IMR-90 (cell line): Measurements from ENCODE around the gene CGRRF1. TPM values are rescaled to one million over a fixed set of nuclear protein-coding genes. Genes with fewer than 3 reads are reported as not detected.

Experiments used
- ATAC-seq: fragments of 200-7000 bp; cut with Tn5 transposase; 2 replicates; pipeline ENCODE4 v1.9.1; 2020; ENCODE audit warnings: low read depth, mild to moderate bottlenecking, moderate library complexity
- BruUV-seq: library from RNA; stranded (reverse); fragments of 400-500 nt; replicated peaks from 2 replicates; lab custom pipeline; 2021; lab: Mats Ljungman, UMichigan
- CTCF ChIA-PET: fragments of 300-600 bp; formaldehyde crosslinking; extraction: SDS; loops from one replicate; lab custom pipeline; 2021; ENCODE audit warnings: antibody characterized with exemption; lab: Yijun Ruan, JAX
- POLR2A ChIA-PET: fragments of 300-600 bp; sonication (Branson Sonifier 250); formaldehyde crosslinking; loops from one replicate; lab custom pipeline; 2022; ENCODE audit warnings: antibody characterized with exemption; ENCODE audit not compliant: unreplicated experiment; lab: Charles Lee
- DNase-seq: peaks from one replicate; pipeline ENCODE4 v3.0.0; 2013
- H2AFZ ChIP-seq: replicated peaks from 2 replicates; pipeline ENCODE3; 2013; ENCODE audit warnings: low read length, mild to moderate bottlenecking; ENCODE audit not compliant: poor library complexity
- H2AK5ac ChIP-seq: 2 replicates; pipeline ENCODE4 v1.6.1; 2013; ENCODE audit warnings: low read depth, low read length, inconsistent platforms
- H2AK9ac ChIP-seq: replicated peaks from 2 replicates; pipeline ENCODE3; 2013; ENCODE audit warnings: mild to moderate bottlenecking, low read depth, low read length, moderate library complexity; ENCODE audit not compliant: poor library complexity
- H2BK120ac ChIP-seq: 2 replicates; pipeline ENCODE4 v1.6.1; 2013; ENCODE audit warnings: low read depth, low read length, inconsistent platforms
- H2BK15ac ChIP-seq: 3 replicates; pipeline ENCODE4 v1.6.1; 2013; ENCODE audit warnings: low read depth, low read length, inconsistent platforms
- H2BK20ac ChIP-seq: 2 replicates; pipeline ENCODE4 v1.6.1; 2013; ENCODE audit warnings: low read depth, mild to moderate bottlenecking, inconsistent platforms, low read length, moderate library complexity
- H2BK5ac ChIP-seq: 2 replicates; pipeline ENCODE4 v1.6.1; 2013; ENCODE audit warnings: mild to moderate bottlenecking, low read depth, low read length, inconsistent platforms; ENCODE audit not compliant: poor library complexity, severe bottlenecking
- H3K14ac ChIP-seq: replicated peaks from 2 replicates; pipeline ENCODE4 v1.6.1; 2013; ENCODE audit warnings: low read depth, low read length, inconsistent platforms
- H3K18ac ChIP-seq: 2 replicates; pipeline ENCODE4 v1.6.1; 2013; ENCODE audit warnings: low read depth, low read length, control low read depth
- H3K23ac ChIP-seq: 2 replicates; pipeline ENCODE4 v1.6.1; 2013; ENCODE audit warnings: low read depth, low read length, inconsistent platforms
- H3K27ac ChIP-seq: 2 replicates; pipeline ENCODE4 v1.5.1; 2013; ENCODE audit warnings: mild to moderate bottlenecking, control low read depth, low read length; ENCODE audit not compliant: insufficient read depth
- H3K27me3 ChIP-seq: 2 replicates; pipeline ENCODE4 v1.6.1; 2013; ENCODE audit warnings: low read length; ENCODE audit not compliant: control insufficient read depth, insufficient read depth
- H3K36me3 ChIP-seq: 2 replicates; pipeline ENCODE4 v1.6.1; 2013; ENCODE audit warnings: low read length, mixed read lengths; ENCODE audit not compliant: control insufficient read depth, insufficient read depth
- H3K4ac ChIP-seq: 2 replicates; pipeline ENCODE4 v1.6.1; 2013; ENCODE audit warnings: low read depth, low read length, inconsistent platforms
- H3K4me1 ChIP-seq: 2 replicates; pipeline ENCODE4 v1.6.1; 2013; ENCODE audit warnings: low read length, mixed read lengths; ENCODE audit not compliant: control insufficient read depth, insufficient read depth
- H3K4me2 ChIP-seq: 2 replicates; pipeline ENCODE4 v1.6.1; 2013; ENCODE audit warnings: low read depth, mild to moderate bottlenecking, control low read depth, low read length, moderate library complexity
- H3K4me3 ChIP-seq: 2 replicates; pipeline ENCODE4 v1.5.1; 2013; ENCODE audit warnings: low read depth, mild to moderate bottlenecking, control low read depth, low read length, moderate library complexity; ENCODE audit not compliant: insufficient read depth
- H3K56ac ChIP-seq: 2 replicates; pipeline ENCODE4 v1.6.1; 2013; ENCODE audit warnings: low read length, inconsistent platforms; ENCODE audit not compliant: insufficient read depth; ENCODE audit errors: extremely low read depth
- H3K79me1 ChIP-seq, 2 experiments: 2 replicates each; pipeline ENCODE4 v1.6.1; 2013; ENCODE audit warnings: low read length in 2 of 2, inconsistent platforms in 1 of 2, low read depth in 1 of 2
- H3K9ac ChIP-seq: 2 replicates; pipeline ENCODE4 v1.6.1; 2013; ENCODE audit warnings: low read depth, low read length, control low read depth
- H3K9me1 ChIP-seq: 2 replicates; pipeline ENCODE4 v1.6.1; 2013; ENCODE audit warnings: low read length, inconsistent platforms; ENCODE audit not compliant: insufficient read depth
- H3K9me3 ChIP-seq: 2 replicates; pipeline ENCODE4 v1.6.1; 2013; ENCODE audit warnings: low read length; ENCODE audit not compliant: control insufficient read depth, insufficient read depth
- H4K20me1 ChIP-seq: 2 replicates; pipeline ENCODE4 v1.6.1; 2013; ENCODE audit warnings: low read length, inconsistent platforms; ENCODE audit not compliant: insufficient read depth
- H4K5ac ChIP-seq: 2 replicates; pipeline ENCODE4 v1.6.1; 2013; ENCODE audit warnings: mild to moderate bottlenecking, low read depth, low read length, control low read depth
- H4K8ac ChIP-seq, 2 experiments: 2 replicates each; pipeline ENCODE4 v1.6.1; 2013; ENCODE audit warnings: low read depth in 2 of 2, low read length in 2 of 2, control low read depth in 1 of 2, inconsistent platforms in 1 of 2
- H4K91ac ChIP-seq: 2 replicates; pipeline ENCODE4 v1.6.1; 2013; ENCODE audit warnings: low read depth, low read length, inconsistent platforms; ENCODE audit not compliant: insufficient read depth
- BHLHE40 ChIP-seq: fragments of 150-350 bp; IDR thresholded peaks from 2 replicates; pipeline ENCODE4 v1.6.1; 2016; ENCODE audit warnings: mild to moderate bottlenecking, low read depth, low read length
- CEBPB ChIP-seq: IDR thresholded peaks from 2 replicates; pipeline ENCODE4 v1.6.1; 2012; ENCODE audit warnings: low read depth, low read length, improper control_type of control experiment
- CHD1 ChIP-seq: IDR thresholded peaks from 2 replicates; pipeline ENCODE4 v1.6.1; 2012; ENCODE audit warnings: low read depth, low read length, improper control_type of control experiment
- FOS ChIP-seq: fragments of 150-350 bp; IDR thresholded peaks from 2 replicates; pipeline ENCODE4 v1.6.1; 2016; ENCODE audit warnings: low read depth, low read length
- MAFK ChIP-seq: IDR thresholded peaks from 2 replicates; pipeline ENCODE4 v1.6.1; 2012; ENCODE audit warnings: low read depth, low read length, improper control_type of control experiment
- MXI1 ChIP-seq: IDR thresholded peaks from 2 replicates; pipeline ENCODE4 v1.6.1; 2012; ENCODE audit warnings: low read depth, mild to moderate bottlenecking, low read length, moderate library complexity, borderline replicate concordance
- NFE2L2 ChIP-seq: fragments of 150-350 bp; IDR thresholded peaks from 2 replicates; pipeline ENCODE4 v1.6.1; 2016; ENCODE audit warnings: low read depth, mild to moderate bottlenecking, low read length
- POLR2A ChIP-seq: IDR thresholded peaks from 2 replicates; pipeline ENCODE4 v1.6.1; 2012; ENCODE audit warnings: mild to moderate bottlenecking, low read depth, low read length
- RAD21 ChIP-seq: IDR thresholded peaks from 2 replicates; pipeline ENCODE4 v1.6.1; 2012; ENCODE audit warnings: low read length, improper control_type of control experiment
- RCOR1 ChIP-seq: IDR thresholded peaks from 2 replicates; pipeline ENCODE4 v1.6.1; 2012; ENCODE audit warnings: mild to moderate bottlenecking, low read length, improper control_type of control experiment; ENCODE audit not compliant: insufficient replicate concordance
- RFX5 ChIP-seq: IDR thresholded peaks from 2 replicates; pipeline ENCODE4 v1.8.0; 2012; ENCODE audit warnings: low read depth, mild to moderate bottlenecking, low read length, moderate library complexity
- WGBS, 2 experiments: methylation state at CpG; one replicate each; pipeline versions ENCODE4 v1.1.5 to v1.1.7; 2013; ENCODE audit warnings: missing lambda C conversion rate in 2 of 2; ENCODE audit not compliant: insufficient read length in 1 of 2; ENCODE audit errors: extremely low coverage in 2 of 2; 5-methylcytosine and 5-hydroxymethylcytosine counted together
- dilution Hi-C: fragments of 300-500 bp; cut with HindIII; formaldehyde crosslinking; loops from one replicate; pipeline ENCODE4 v1.14.3; 2018; ENCODE audit warnings: low sequenced_read_pairs; ENCODE audit not compliant: unreplicated experiment
- in situ Hi-C: fragments of 300-500 bp; cut with MboI; formaldehyde crosslinking; loops from 3 replicates; pipeline ENCODE4 v1.14.3; 2019; ENCODE audit warnings: low sequenced_read_pairs, inconsistent platforms, mixed read lengths
- intact Hi-C: fragments of 100-400 bp; cut with micrococcal nuclease; formaldehyde crosslinking; loops from 2 replicates; pipeline ENCODE4 v1.10.0; 2022
- polyA plus RNA-seq, 3 experiments: library from polyadenylated mRNA; depleted of rRNA; stranded (reverse); fragments of >200 nt; gene quantifications; 2 replicates each; pipeline ENCODE4 v1.2.3, GENCODE V29; 2012; ENCODE audit warnings: low replicate concordance in 1 of 3
- total RNA-seq: library from RNA; depleted of rRNA; stranded (reverse); fragments of >200 nt; gene quantifications from 2 replicates; pipeline ENCODE4 v1.2.3, GENCODE V29; 2012
- TF ChIP-seq, protein P1 (sequence below): conservative IDR thresholded peaks from 2 replicates; pipeline ENCODE4 v1.5.1; 2012; ENCODE audit warnings: mild to moderate bottlenecking, low read depth, low read length, improper control_type of control experiment
- TF ChIP-seq, protein P2 (sequence below): fragments of 150-350 bp; IDR thresholded peaks from 2 replicates; pipeline ENCODE4 v1.6.1; 2017; ENCODE audit warnings: mild to moderate bottlenecking, antibody characterized with exemption, low read length, low read depth
- TF ChIP-seq, protein P3 (sequence below): fragments of 150-350 bp; IDR thresholded peaks from 2 replicates; pipeline ENCODE4 v1.6.1; 2016; ENCODE audit warnings: low read depth, mild to moderate bottlenecking, low read length, moderate library complexity, borderline replicate concordance

The CGRRF1 gene
- total and polyA plus RNA-seq, 2 of the 4 experiments (the other 2 are of a cell fraction), result 6.0 to 13.8 TPM

DNA sequence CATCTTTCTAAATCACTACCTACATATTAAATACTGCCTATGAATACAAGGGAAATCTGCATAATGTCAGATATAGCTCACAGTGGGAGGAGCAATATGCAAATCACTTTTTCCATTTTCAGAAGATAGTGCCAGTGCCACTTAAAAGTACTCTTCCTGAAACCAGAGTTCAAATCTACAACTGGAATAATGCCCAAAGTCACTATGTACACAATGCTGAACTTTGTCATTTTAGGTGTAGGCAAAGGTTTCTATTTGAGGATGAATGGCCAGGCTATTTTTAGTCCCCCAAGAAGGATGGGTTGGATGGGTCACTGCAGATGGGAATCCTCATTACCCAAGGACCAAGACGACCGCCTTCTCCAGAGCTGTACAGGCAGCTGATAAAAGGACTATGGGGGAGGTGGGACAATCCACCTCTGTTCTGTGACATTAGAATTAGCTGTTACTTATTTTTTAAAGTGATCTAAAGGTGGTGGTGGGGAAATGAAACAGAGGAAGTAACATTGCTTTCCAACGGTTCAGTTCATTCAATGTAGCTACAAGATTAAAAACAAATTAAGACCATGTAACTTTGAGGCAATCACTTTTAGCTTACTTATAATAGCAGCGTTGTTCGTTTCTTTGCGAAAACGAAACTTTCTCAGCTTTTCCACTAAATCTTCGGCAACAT is 26.5 kb upstream of the CGRRF1 start:
- no peak overlapping the region for H4K8ac ChIP-seq
- H3K18ac ChIP-seq, result no peak overlapping the region
- H4K20me1 ChIP-seq, result peaks cover 33% of the 10 kb centered on the region; the same call in 1 of the 2 replicates
- H3K9me1 ChIP-seq, result 0 out of 2 replicates have a peak, but pooled peaks cover 4% of the 10 kb centered on the region
- no peak overlapping the region for H2AFZ ChIP-seq
- ATAC-seq (no peak), DNase-seq (no peak)
- H4K91ac ChIP-seq, result no peak overlapping the region
- no CpG with 5 or more reads among the region's 8 CpGs for WGBS, 2 experiments
- H4K5ac ChIP-seq, result no peak overlapping the region
- H2AK9ac ChIP-seq, result no peak overlapping the region
- BruUV-seq, result no TSS peak
- H3K4me3 ChIP-seq, result no peak overlapping the region
- H3K9me3 ChIP-seq, result no peaks in the 10 kb centered on the region
- H2BK20ac ChIP-seq, result no peak overlapping the region
- no peak overlapping the region for H2BK5ac ChIP-seq
- no peak overlapping the region for H3K4ac ChIP-seq
- in situ Hi-C loops, result no loop called here
- H3K9ac ChIP-seq, result no peak overlapping the region
- dilution Hi-C loops, result no loop called here
- ChIA-PET CTCF (no interaction called here), POLR2A (interaction anchor here (0.6 kb wide), 1 partner anchor 72 kb away, joined by 15 read pairs; no protein-coding TSS in a partner anchor)
- no peak overlapping the region for H2BK120ac ChIP-seq
- peaks cover 3% of the 10 kb centered on the region; the same call in 1 of the 2 replicates for H3K4me1 ChIP-seq
- no peak overlapping the region for H3K56ac ChIP-seq
- TF ChIP-seq BHLHE40, result no peak
- TF ChIP-seq, protein P1, sequence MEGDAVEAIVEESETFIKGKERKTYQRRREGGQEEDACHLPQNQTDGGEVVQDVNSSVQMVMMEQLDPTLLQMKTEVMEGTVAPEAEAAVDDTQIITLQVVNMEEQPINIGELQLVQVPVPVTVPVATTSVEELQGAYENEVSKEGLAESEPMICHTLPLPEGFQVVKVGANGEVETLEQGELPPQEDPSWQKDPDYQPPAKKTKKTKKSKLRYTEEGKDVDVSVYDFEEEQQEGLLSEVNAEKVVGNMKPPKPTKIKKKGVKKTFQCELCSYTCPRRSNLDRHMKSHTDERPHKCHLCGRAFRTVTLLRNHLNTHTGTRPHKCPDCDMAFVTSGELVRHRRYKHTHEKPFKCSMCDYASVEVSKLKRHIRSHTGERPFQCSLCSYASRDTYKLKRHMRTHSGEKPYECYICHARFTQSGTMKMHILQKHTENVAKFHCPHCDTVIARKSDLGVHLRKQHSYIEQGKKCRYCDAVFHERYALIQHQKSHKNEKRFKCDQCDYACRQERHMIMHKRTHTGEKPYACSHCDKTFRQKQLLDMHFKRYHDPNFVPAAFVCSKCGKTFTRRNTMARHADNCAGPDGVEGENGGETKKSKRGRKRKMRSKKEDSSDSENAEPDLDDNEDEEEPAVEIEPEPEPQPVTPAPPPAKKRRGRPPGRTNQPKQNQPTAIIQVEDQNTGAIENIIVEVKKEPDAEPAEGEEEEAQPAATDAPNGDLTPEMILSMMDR, result no peak
- TF ChIP-seq FOS, result no peak
- no peak for TF ChIP-seq RCOR1
- no peak for TF ChIP-seq CEBPB
- TF ChIP-seq POLR2A, result no peak
- no peak for TF ChIP-seq MAFK
- no peak for TF ChIP-seq CHD1
- TF ChIP-seq NFE2L2, result no peak
- TF ChIP-seq, protein P2, sequence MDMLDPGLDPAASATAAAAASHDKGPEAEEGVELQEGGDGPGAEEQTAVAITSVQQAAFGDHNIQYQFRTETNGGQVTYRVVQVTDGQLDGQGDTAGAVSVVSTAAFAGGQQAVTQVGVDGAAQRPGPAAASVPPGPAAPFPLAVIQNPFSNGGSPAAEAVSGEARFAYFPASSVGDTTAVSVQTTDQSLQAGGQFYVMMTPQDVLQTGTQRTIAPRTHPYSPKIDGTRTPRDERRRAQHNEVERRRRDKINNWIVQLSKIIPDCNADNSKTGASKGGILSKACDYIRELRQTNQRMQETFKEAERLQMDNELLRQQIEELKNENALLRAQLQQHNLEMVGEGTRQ, result no peak
- TF ChIP-seq RAD21, result no peak
- TF ChIP-seq RFX5, result no peak
- TF ChIP-seq, protein P3, sequence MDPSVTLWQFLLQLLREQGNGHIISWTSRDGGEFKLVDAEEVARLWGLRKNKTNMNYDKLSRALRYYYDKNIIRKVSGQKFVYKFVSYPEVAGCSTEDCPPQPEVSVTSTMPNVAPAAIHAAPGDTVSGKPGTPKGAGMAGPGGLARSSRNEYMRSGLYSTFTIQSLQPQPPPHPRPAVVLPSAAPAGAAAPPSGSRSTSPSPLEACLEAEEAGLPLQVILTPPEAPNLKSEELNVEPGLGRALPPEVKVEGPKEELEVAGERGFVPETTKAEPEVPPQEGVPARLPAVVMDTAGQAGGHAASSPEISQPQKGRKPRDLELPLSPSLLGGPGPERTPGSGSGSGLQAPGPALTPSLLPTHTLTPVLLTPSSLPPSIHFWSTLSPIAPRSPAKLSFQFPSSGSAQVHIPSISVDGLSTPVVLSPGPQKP, result no peak
- no peak for TF ChIP-seq MXI1
- peaks cover 24 to 50% of the 10 kb centered on the region in 2 experiments for H3K79me1 ChIP-seq
- H3K27me3 ChIP-seq, result no peaks in the 10 kb centered on the region
- no peak overlapping the region for H2AK5ac ChIP-seq
- no peak overlapping the region for H2BK15ac ChIP-seq
- no peak overlapping the region for H3K27ac ChIP-seq
- no peak overlapping the region for H3K23ac ChIP-seq
- H3K4me2 ChIP-seq, result no peak overlapping the region
- intact Hi-C loops, result no loop called here
- peaks cover 12% of the 10 kb centered on the region for H3K36me3 ChIP-seq
- H3K14ac ChIP-seq, result no peak overlapping the region
